Adrenal gland (tissue), 12 donors: ENCODE data around the gene CES5A. TPM values are rescaled to one million over a fixed set of nuclear protein-coding genes. Genes with fewer than 3 reads are reported as not detected.

Experiments
- polyA plus RNA-seq, 3 donors: library from polyadenylated mRNA; stranded (reverse); fragments of 200-250 nt in 2 of 3; fragments of 350-450 nt in 1 of 3; fragmentation: Illumina TruSeq in 1 of 3; extraction: RNeasy Lipid Tissue Mini Kit (QIAGEN cat#74804) in 1 of 3; gene quantifications; one replicate each; pipeline ENCODE4 v1.2.3, GENCODE V29; 2013 to 2014
- total RNA-seq, 9 donors: library from RNA; depleted of rRNA in 4 of 9; stranded (reverse); fragments of >200 nt in 4 of 9; fragments of 120-200 nt in 1 of 9; fragmentation: NEBNext Ultra II Directional in 1 of 9; extraction: Animal tissue kit (Norgen Biotek cat#: 25700) in 1 of 9; gene quantifications; one replicate each; pipeline versions ENCODE4 v1.1.0 to v1.2.4, GENCODE V29; 2013 to 2023
- donor health status: healthy with polysubstance abuse.
- donor health status: Bipolar disorder and iron deficiency.
- donor health status: DM: yes; HTN: yes; CAD: no.
- donor health status: DM: no; HTN: no; CAD: no.
- donor health status: DM: no; HTN: no; CAD: no.
- donor health status: DM: yes; HTN: yes; CAD: no.

CES5A gene
- total and polyA plus RNA-seq, 12 donors = 0.07 to 0.67 (median 0.43) TPM; not detected in 8

Other genes starting within 250 kb of the CES5A start
- gene SLC6A2, start 219.4 kb downstream of the CES5A start, total RNA-seq = 10 to 100 TPM in 4 of 9 donors, 1 to 10 TPM in 3, under 1 TPM in 2; 0.26 to 32.8 (median 4.9) TPM
- 10 to 100 TPM in 2 of 3 donors, 1 to 10 TPM in 1; 1.6 to 12.5 (median 12.4) TPM for gene SLC6A2, start 219.4 kb downstream of the CES5A start, polyA plus RNA-seq
- gene CES1, start 42.3 kb downstream of the CES5A start, total RNA-seq = 10 to 100 TPM in 5 of 9 donors, 1 to 10 TPM in 3, under 1 TPM in 1; 0.11 to 65.0 (median 13.1) TPM
- 100 to 1,000 TPM in 1 of 3 donors, 10 to 100 TPM in 2; 23.7 to 103 (median 43.2) TPM for gene CES1, start 42.3 kb downstream of the CES5A start, polyA plus RNA-seq